ENCODE measurements around the gene TBCEL.

The TBCEL gene

DNA sequence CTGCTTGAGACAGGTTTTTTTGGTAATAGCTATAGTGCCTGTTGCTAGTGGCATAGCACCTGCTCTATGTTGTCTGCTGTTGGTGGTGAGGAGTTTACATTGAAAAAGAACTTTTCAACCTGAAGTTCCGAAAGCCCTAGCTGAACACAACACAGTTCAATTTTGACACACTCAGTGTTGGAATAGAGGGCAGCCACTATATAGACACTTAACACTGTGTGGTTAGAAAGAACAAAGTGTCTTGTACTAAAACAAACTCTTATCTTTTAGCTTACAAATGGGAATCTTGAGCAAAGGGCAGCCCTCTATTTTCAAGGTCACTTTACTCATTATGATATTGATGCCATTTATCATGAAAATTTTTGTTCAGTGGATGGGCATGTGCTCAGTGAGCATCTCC lies 18.4 kb downstream of the TBCEL start:
- H3K36me3 ChIP-seq (ENCODE audit: control insufficient read depth, insufficient read depth, low read length, severe bottlenecking): peaks cover 16% of the 10 kb centered on the region
- no peaks in the 10 kb centered on the region for H3K27me3 ChIP-seq (replicated peaks; ENCODE audit: control insufficient read depth, insufficient read depth, low read length)
- no peak for DNase-seq (ENCODE audit: low read depth)

DNA sequence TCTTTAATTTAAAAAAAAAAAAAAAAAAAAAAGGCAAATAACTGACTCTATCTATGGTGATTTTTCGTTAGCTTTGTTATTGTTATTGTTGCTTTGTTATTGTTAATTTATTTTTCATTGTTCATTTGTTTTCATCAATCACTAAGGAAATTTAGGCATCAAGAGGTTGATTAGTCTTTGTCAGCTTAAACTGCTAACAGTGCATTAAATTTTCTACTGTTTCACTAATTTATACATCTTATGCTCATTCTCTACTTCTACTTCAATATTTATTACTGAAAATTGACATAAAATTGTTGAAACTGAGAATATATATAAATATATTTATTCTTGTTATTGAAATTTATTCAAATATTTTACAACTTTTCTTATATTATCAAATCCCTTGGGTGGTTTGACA lies 24.0 kb downstream of the TBCEL start:
- no peak overlapping the region for H3K4me3 ChIP-seq (ENCODE audit: low read length)
- H3K27me3 ChIP-seq (replicated peaks; ENCODE audit: control insufficient read depth, insufficient read depth, low read length): no peaks in the 10 kb centered on the region
- no peaks in the 10 kb centered on the region for H3K9me3 ChIP-seq (ENCODE audit: control insufficient read depth, low read length)
- no peak for DNase-seq (ENCODE audit: low read depth)
- H3K36me3 ChIP-seq (ENCODE audit: control insufficient read depth, insufficient read depth, low read length, severe bottlenecking): peaks cover 51% of the 10 kb centered on the region
- H3K9ac ChIP-seq (ENCODE audit: low read length): no peak overlapping the region
- no peaks in the 10 kb centered on the region for H3K4me1 ChIP-seq (ENCODE audit: control insufficient read depth, insufficient read depth, low read length)

More for the DNA sequence above, 18.4 kb downstream of the TBCEL start:
- Histone ChIP-seq H3K9me3 (ENCODE audit: control insufficient read depth, low read length) (no peaks in the 10 kb centered on the region), H3K4me3 (ENCODE audit: low read length) (no peak overlapping the region), H3K4me1 (ENCODE audit: control insufficient read depth, insufficient read depth, low read length) (no peaks in the 10 kb centered on the region), H3K9ac (ENCODE audit: low read length) (no peak overlapping the region)

DNA sequence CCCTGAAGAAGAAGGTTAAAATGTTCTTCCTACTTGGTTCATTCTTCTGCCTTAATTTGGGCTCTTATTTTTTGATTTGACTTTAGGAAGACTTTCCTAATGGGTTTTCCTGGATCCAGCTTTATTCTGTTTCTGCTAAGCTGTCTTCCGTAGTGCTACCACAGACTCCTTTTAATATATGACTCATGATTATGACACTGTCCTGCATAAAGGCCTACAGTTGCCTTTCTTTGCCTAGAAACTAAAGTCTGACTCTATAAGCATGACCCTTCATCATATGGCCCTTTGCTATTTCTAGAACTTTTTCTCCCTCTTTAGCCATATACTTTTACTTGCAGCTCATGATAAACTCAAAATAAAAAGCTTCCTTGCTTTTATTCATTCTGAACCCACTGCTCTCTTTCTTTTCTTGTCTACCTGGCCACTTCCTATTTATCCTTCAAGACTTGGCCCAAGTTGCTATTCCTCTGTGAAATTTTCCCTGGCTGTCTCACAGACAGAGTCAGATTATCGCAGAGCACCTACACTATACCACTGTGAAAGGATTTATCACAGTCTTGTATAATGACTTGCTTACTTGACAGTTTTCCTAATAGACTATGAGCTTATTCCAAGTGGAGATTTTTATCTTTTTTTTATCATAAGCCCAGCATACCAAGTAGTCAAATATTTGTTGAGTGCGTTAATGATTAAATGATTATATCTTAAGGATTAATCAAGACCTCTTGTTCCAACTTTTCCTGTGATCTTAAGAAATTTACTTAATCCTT lies 24.7 kb downstream of the TBCEL start:
- Histone ChIP-seq H3K4me3 (ENCODE audit: low read length) (no peak overlapping the region), H3K27me3 (replicated peaks; ENCODE audit: control insufficient read depth, insufficient read depth, low read length) (no peaks in the 10 kb centered on the region), H3K4me1 (ENCODE audit: control insufficient read depth, insufficient read depth, low read length) (no peaks in the 10 kb centered on the region), H3K9ac (ENCODE audit: low read length) (no peak overlapping the region), H3K36me3 (ENCODE audit: control insufficient read depth, insufficient read depth, low read length, severe bottlenecking) (peaks cover 57% of the 10 kb centered on the region), H3K9me3 (ENCODE audit: control insufficient read depth, low read length) (no peaks in the 10 kb centered on the region)
- no peak for DNase-seq (ENCODE audit: low read depth)

- Histone ChIP-seq H3K9ac (ENCODE audit: low read length) (no peak overlapping the region), H3K36me3 (ENCODE audit: control insufficient read depth, insufficient read depth, low read length, severe bottlenecking) (peaks cover 78% of the 10 kb centered on the region), H3K27me3 (replicated peaks; ENCODE audit: control insufficient read depth, insufficient read depth, low read length) (no peaks in the 10 kb centered on the region), H3K9me3 (ENCODE audit: control insufficient read depth, low read length) (no peaks in the 10 kb centered on the region), H3K4me3 (ENCODE audit: low read length) (no peak overlapping the region), H3K4me1 (ENCODE audit: control insufficient read depth, insufficient read depth, low read length) (no peaks in the 10 kb centered on the region)
- no peak for DNase-seq (ENCODE audit: low read depth)
Measured at GRCh38 chr11:121053244-121053643, 29.3 kb downstream of the TBCEL start.

DNA sequence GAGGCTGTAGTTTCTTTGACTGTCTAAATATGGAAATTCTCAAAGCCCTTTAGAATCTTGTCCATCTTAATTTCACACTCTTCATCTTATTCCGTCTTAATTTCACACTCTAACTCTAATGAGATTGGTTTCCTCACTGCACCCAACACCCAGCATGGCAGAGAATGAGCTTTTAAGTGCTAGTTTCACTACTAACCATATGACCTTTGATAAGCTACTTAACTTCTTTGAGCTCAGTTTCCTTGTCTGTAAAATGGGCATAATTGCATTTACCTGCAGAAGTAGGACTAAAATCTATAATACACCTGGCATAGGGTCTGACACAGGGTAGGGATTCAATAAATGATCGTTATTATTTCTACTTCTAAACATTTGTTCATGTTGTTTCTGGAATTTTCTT lies 30.4 kb downstream of the TBCEL start:
- DNase-seq (ENCODE audit: low read depth): no peak
- no peaks in the 10 kb centered on the region for H3K9me3 ChIP-seq (ENCODE audit: control insufficient read depth, low read length)
- no peaks in the 10 kb centered on the region for H3K27me3 ChIP-seq (replicated peaks; ENCODE audit: control insufficient read depth, insufficient read depth, low read length)
- H3K9ac ChIP-seq (ENCODE audit: low read length): no peak overlapping the region
- H3K4me1 ChIP-seq (ENCODE audit: control insufficient read depth, insufficient read depth, low read length): no peaks in the 10 kb centered on the region
- peaks cover 79% of the 10 kb centered on the region for H3K36me3 ChIP-seq (ENCODE audit: control insufficient read depth, insufficient read depth, low read length, severe bottlenecking)
- no peak overlapping the region for H3K4me3 ChIP-seq (ENCODE audit: low read length)

- Histone ChIP-seq H3K9ac (ENCODE audit: low read length) (no peak overlapping the region), H3K9me3 (ENCODE audit: control insufficient read depth, low read length) (no peaks in the 10 kb centered on the region), H3K36me3 (ENCODE audit: control insufficient read depth, insufficient read depth, low read length, severe bottlenecking) (peaks cover 75% of the 10 kb centered on the region), H3K4me3 (ENCODE audit: low read length) (no peak overlapping the region), H3K4me1 (ENCODE audit: control insufficient read depth, insufficient read depth, low read length) (no peaks in the 10 kb centered on the region), H3K27me3 (replicated peaks; ENCODE audit: control insufficient read depth, insufficient read depth, low read length) (no peaks in the 10 kb centered on the region)
- no peak for DNase-seq (ENCODE audit: low read depth)
Measured at GRCh38 chr11:121055076-121055475, 31.2 kb downstream of the TBCEL start.

- H3K4me3 ChIP-seq (ENCODE audit: low read length): no peak overlapping the region
- H3K9me3 ChIP-seq (ENCODE audit: control insufficient read depth, low read length): no peaks in the 10 kb centered on the region
- DNase-seq (ENCODE audit: low read depth): no peak
- H3K4me1 ChIP-seq (ENCODE audit: control insufficient read depth, insufficient read depth, low read length): no peaks in the 10 kb centered on the region
- peaks cover 90% of the 10 kb centered on the region for H3K36me3 ChIP-seq (ENCODE audit: control insufficient read depth, insufficient read depth, low read length, severe bottlenecking)
- H3K9ac ChIP-seq (ENCODE audit: low read length): no peak overlapping the region
- H3K27me3 ChIP-seq (replicated peaks; ENCODE audit: control insufficient read depth, insufficient read depth, low read length): no peaks in the 10 kb centered on the region
Measured at GRCh38 chr11:121057922-121058321, 34.0 kb downstream of the TBCEL start.

DNA sequence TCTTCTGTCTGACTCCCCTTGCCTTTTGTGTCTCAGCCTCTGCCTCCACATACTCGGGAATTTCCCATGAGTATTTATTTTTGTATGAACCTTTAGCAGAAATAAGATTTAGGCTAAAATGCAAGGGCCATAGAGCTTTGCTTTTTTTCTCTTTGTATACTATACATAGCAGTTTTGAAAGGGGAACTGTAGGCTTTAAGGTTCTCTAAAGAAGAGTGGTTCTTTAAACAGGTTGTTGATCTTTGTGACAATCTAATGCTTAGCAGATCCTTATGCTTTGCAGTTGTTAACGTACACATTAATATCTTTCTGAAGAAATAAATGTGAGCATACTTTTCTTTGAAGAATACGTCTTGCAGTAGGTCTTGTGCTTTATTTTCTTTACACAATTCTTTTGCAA lies 35.0 kb downstream of the TBCEL start:
- no peaks in the 10 kb centered on the region for H3K4me1 ChIP-seq (ENCODE audit: control insufficient read depth, insufficient read depth, low read length)
- no peaks in the 10 kb centered on the region for H3K9me3 ChIP-seq (ENCODE audit: control insufficient read depth, low read length)
- H3K27me3 ChIP-seq (replicated peaks; ENCODE audit: control insufficient read depth, insufficient read depth, low read length): no peaks in the 10 kb centered on the region
- H3K36me3 ChIP-seq (ENCODE audit: control insufficient read depth, insufficient read depth, low read length, severe bottlenecking): peaks cover 90% of the 10 kb centered on the region
- H3K9ac ChIP-seq (ENCODE audit: low read length): no peak overlapping the region
- no peak for DNase-seq (ENCODE audit: low read depth)
- no peak overlapping the region for H3K4me3 ChIP-seq (ENCODE audit: low read length)

- H3K27me3 ChIP-seq (replicated peaks; ENCODE audit: control insufficient read depth, insufficient read depth, low read length): no peaks in the 10 kb centered on the region
- H3K36me3 ChIP-seq (ENCODE audit: control insufficient read depth, insufficient read depth, low read length, severe bottlenecking): peaks cover 90% of the 10 kb centered on the region
- H3K9me3 ChIP-seq (ENCODE audit: control insufficient read depth, low read length): no peaks in the 10 kb centered on the region
- no peak for DNase-seq (ENCODE audit: low read depth)
- H3K4me3 ChIP-seq (ENCODE audit: low read length): no peak overlapping the region
- no peaks in the 10 kb centered on the region for H3K4me1 ChIP-seq (ENCODE audit: control insufficient read depth, insufficient read depth, low read length)
- no peak overlapping the region for H3K9ac ChIP-seq (ENCODE audit: low read length)
Measured at GRCh38 chr11:121059605-121060004, 35.7 kb downstream of the TBCEL start.

DNA sequence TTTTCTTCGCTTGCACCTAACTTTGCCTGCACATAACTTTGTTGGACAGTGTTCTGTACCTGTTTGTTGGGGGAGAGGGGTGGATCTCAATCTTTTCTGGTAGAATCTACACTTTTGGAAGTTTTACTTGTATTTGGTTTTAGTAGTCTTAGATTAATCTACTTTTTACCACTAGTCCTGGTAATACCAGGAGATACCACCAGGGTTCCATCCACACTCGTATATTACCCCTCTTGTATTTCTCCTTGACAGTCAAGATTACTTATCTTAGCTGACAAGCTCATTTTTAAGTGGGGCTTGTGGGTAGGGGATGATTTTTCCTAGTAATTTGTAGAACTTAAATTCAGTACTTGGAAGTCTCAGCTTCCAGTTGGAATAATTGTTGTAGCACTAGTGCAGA lies 39.8 kb downstream of the TBCEL start:
- H3K9me3 ChIP-seq (ENCODE audit: control insufficient read depth, low read length): no peaks in the 10 kb centered on the region
- H3K4me3 ChIP-seq (ENCODE audit: low read length): no peak overlapping the region
- no peaks in the 10 kb centered on the region for H3K27me3 ChIP-seq (replicated peaks; ENCODE audit: control insufficient read depth, insufficient read depth, low read length)
- H3K36me3 ChIP-seq (ENCODE audit: control insufficient read depth, insufficient read depth, low read length, severe bottlenecking): peaks cover 84% of the 10 kb centered on the region
- H3K9ac ChIP-seq (ENCODE audit: low read length): no peak overlapping the region
- no peaks in the 10 kb centered on the region for H3K4me1 ChIP-seq (ENCODE audit: control insufficient read depth, insufficient read depth, low read length)
- DNase-seq (ENCODE audit: low read depth): no peak

- no peak for DNase-seq (ENCODE audit: low read depth)
- no peaks in the 10 kb centered on the region for H3K9me3 ChIP-seq (ENCODE audit: control insufficient read depth, low read length)
- no peak overlapping the region for H3K9ac ChIP-seq (ENCODE audit: low read length)
- H3K4me1 ChIP-seq (ENCODE audit: control insufficient read depth, insufficient read depth, low read length): no peaks in the 10 kb centered on the region
- H3K27me3 ChIP-seq (replicated peaks; ENCODE audit: control insufficient read depth, insufficient read depth, low read length): no peaks in the 10 kb centered on the region
- H3K4me3 ChIP-seq (ENCODE audit: low read length): no peak overlapping the region
- H3K36me3 ChIP-seq (ENCODE audit: control insufficient read depth, insufficient read depth, low read length, severe bottlenecking): peaks cover 74% of the 10 kb centered on the region
Measured at GRCh38 chr11:121066623-121067022, 42.7 kb downstream of the TBCEL start.

DNA sequence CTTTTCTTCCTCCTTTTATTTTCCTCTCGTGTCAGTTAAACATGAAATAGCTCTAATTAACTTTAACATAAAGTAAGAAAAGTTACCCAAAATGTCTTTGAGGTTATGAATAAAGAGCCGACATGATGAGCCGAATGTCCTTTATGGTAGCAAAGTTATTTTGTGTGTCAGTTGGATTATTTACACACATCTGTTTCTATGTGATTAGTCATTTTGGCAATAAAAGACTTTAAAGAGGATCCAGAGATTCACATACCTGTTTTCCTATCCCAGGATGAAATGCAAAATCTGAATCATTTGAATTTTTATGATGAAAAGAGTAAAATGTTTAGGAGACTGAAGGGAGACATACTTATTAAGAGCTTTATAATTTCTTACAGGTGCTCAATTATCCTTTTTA lies 43.1 kb downstream of the TBCEL start:
- DNase-seq (ENCODE audit: low read depth): no peak
- Histone ChIP-seq H3K4me1 (ENCODE audit: control insufficient read depth, insufficient read depth, low read length) (no peaks in the 10 kb centered on the region), H3K4me3 (ENCODE audit: low read length) (no peak overlapping the region), H3K9ac (ENCODE audit: low read length) (no peak overlapping the region), H3K9me3 (ENCODE audit: control insufficient read depth, low read length) (no peaks in the 10 kb centered on the region), H3K27me3 (replicated peaks; ENCODE audit: control insufficient read depth, insufficient read depth, low read length) (no peaks in the 10 kb centered on the region), H3K36me3 (ENCODE audit: control insufficient read depth, insufficient read depth, low read length, severe bottlenecking) (peaks cover 70% of the 10 kb centered on the region)
